ENCODE measurements around the gene MS4A14.
A peak's percentile ranks its signal among the peaks of the same experiment; 100 is the strongest.
"Not testable (repeated sequence)": the region's sequence is repeated elsewhere in the genome, so short reads cannot be mapped to it uniquely, and the experiment has no call there.

MS4A14 gene, protein sequence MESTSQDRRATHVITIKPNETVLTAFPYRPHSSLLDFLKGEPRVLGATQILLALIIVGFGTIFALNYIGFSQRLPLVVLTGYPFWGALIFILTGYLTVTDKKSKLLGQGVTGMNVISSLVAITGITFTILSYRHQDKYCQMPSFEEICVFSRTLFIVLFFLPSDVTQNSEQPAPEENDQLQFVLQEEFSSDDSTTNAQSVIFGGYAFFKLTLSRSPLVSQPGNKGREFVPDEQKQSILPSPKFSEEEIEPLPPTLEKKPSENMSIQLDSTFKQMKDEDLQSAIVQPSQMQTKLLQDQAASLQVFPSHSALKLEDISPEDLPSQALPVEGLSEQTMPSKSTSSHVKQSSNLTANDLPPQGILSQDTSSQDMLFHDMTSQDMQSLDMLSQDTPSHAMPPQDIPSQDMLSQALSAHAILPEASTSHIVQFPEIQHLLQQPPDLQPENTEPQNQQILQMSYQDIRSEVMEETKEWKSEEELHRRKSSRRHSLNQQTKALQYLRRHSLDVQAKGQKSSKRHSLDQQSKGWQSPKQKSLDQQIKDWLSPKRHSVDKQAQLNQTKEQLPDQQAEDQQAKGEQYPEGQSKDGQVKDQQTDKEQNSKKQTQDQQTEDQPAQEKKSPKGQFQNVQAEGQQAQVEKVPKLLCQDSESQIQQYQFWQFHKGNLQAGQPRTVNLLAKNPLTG

DNA sequence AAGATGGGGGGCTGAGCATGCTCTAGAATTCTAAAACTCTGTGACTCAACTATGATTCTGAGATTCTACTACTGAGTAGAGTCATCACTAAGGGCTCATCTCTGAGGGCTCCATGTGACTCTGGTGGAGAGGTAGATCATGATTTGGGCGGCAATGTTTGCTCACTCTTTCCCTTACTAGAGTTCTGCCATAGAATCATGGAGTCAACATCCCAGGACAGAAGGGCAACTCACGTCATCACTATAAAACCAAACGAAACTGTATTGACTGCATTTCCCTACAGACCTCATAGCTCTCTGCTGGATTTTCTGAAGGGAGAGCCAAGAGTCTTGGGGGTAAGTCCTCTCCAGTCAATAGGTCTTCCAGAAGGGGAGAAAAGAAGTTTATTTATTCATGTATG is at the start of gene MS4A14:
TSS of gene MS4A14 (plus strand) at position 78 of the 400 bp plus-strand sequence. CDS start at position 198, 120 bp downstream.
- DNase-seq = no peak

DNA sequence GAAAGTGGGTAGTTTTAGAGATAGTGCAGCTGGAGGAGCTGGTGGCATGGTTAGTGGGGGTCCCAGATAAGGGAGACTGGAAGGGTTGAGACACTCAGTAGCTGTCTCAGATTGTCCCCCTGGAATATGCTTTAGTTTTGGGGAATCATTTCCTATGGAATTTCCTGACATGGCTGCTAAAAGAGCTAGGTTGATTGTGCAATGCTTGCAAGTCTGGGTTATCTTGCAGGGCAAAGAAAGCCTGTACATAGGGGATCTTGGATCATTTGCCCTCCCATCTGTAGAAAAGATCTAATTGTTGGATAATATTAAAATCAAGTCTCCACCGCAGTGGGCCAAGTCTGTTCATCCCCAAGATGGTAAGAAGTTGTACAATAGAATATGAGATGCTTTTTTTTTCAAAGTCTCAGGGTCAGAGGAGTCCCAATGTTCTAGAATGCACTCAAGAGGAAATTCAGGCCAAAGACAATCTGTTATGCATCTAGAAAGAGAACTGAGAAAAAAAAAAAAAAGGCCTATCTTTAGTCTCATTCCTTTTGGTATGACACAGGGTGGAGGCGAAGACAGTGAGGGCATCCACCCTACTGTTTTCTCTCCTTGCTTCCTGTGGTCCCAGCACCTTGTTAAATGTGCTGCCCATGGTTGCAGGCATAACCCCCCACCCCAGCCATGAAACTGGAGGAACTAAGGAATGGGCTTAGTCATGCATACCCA is 49.0 kb upstream of the MS4A14 start:
- DNase-seq = no peak

DNA sequence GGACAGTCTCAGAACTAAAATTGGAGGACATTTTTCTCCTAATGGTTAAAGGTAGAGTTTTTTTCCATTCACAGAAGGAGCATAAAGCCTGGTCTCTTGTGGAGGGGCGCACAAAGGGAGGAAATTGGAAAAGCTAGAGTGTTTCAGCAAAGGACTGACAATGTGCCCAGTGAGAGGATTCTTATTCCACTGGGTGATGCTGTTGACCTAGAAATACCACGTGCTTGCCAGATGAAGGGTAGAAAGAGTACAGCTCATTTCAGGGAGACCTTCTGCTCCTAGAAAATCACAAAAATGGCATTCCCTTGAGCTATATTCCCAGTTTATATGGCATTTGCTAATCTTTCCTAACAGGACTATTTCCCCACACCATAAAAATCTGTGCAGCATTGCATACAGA is 48.1 kb upstream of the MS4A14 start:
- no peak for DNase-seq

DNA sequence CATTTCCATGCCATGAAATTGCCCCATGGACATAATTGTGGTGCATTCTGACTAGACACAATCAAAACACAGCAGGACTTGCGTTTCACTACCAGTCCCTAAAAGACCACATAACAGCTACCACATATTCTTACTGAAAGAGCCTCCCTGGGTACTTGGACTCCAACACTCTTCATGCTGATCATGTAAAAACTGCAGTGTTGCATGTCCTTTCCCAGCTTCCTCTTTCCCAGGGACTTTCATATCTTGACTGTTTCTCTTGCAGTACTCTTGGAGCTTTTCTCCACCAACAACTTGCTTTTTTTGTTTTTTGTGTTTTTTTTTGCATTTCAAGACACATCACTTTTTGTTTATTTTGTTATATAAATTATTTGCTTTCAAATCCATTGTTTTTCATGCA is 46.3 kb upstream of the MS4A14 start:
- DNase-seq = no peak

DNA sequence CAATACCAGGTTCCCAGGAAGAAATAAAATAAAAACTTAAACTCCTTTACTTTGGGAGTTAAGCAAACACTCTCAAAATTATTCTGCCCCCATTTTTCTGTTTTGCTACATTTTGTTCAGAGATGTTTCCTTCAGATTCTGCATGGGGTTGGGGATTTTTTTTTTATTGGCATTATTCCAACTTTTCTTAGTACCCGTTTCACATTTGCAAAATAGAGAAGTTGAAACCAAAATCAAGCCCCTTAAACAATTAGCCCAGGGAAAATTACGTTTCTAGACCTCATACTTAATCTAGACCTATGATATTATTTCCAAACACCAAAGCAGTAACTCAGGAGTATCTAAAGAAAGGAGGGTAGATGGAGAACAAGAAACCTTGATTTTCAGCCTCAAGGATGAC is 38.5 kb upstream of the MS4A14 start:
- DNase-seq = no peak

DNA sequence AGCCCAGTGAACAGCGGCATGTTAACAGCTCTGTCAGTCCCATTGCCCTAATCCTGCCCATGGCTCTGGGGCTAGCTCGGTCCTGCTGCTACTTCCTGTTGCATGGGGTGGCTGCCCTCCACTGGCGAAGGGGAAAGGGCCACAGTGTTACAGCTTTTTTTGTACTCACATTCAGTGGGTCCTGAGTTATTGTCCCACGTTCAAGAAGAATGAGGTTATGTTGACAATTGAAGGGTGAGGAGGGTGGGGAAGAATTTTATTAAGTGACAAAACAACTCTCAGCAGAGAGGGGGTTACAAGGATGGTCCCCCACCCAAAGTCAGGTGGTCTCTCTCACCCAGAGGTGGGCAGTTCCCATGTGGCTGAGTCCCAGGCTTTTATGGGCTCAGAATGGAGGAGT is 35.6 kb upstream of the MS4A14 start:
- DNase-seq = no peak

DNA sequence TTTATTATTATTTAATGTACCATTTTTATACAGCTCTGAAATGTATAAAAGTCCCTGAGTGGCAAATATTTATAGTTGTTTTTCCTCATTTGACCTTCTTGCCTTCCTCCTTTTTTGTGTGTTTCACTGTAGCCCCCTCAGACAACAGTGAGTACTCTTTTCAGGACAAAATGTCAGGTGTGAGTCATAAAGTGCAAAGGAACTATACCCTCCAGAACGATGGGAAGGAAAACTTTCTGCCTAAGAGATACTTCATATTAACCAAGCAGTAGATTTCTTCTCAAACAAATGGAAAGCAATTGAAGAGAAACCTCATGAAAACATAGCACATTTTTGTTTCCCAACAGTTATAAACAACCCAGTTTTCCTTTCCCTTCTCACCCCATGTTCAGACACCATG is 34.0 kb upstream of the MS4A14 start:
- no peak for DNase-seq

DNA sequence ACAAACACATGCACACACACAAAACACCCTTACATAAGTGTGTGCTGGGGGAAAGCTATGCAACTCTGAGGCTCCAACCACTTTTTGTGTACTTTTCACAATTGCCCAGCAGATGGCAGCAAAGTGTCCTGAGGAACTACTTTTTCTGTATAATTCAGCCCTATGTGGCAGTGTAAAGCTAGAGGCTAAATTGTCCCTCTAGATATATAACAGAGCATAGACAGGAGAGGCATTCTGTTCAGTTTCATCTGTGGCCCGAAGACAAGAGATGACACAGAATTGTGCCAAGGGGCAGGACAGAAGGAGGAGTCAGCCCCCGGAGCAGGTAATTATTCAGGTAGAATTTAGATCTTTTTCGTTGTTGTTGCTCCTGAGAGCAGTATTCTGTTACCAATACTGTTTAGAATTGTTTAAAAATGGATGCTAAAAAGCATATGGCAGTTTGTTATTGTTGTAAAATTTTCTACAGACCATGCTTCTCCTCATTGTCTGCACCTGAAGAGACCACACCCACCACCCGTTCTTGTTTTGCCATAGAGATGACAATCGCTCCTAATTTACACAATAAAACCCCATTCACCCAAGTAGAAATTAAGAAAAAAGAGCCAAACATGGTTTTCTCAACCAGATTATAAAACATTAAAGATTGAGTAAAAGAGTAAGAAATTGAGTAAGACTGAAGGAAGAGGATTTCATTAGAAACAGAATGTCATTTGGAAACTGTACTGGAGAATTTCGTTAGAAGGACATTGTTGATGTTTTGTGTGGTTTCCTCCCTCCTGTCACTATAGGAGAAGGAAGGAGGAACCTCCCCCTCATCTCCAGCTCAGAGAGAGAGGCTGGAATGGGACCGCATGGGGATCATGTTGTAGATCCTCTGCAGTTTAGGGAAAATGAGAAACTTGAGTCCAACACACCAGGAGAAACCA is 32.5 kb upstream of the MS4A14 start:
- peak; percentile 24 for DNase-seq

DNA sequence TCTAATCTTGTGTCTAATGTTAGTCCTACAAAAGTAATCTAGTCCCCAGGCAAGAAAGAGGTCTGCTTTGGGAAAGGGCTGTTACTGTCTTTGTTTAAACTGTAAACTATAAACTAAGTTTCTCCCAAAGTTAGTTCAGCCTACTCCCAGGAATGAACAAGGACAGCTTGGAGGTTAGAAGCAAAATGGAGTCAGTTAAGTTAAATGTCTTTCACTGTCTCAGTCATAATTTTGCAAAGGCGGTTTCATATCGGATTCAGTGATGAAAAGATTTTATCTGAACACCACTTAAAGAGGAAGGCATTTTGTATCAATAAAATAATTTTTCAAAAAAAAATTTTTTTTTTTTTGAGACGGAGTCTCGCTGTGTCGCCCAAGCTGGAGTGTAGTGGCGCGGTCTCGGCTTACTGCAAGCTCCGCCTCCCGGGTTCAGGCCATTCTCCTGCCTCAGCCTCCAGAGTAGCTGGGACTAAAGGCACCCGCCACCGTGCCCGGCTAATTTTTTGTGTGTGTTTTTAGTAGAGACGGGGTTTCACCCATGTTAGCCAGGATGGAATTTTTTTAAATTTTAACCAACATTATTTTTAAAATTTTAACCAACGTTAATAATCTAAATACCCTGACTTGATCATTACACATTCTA is 29.9 kb upstream of the MS4A14 start:
- DNase-seq = not testable (repeated sequence)

DNA sequence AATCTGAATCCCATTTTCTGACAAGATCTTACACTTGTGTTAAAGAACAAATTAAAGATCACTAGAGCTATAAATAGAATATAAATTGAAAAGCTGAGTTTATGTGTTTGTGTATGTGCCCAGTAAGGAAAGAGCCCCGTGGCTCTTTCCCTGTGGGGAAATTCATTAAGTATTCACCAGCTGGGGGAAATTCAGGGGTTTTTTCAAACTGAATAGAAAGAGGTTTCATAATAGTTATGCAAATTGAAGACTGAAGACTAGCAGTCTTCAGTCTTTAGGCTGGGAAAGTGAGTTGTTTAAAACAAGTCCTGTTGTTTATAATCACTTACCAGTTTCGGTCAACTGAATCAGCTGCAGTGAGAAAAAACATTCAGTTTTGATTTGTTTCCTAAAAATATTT is 29.2 kb upstream of the MS4A14 start:
- DNase-seq = no peak

DNA sequence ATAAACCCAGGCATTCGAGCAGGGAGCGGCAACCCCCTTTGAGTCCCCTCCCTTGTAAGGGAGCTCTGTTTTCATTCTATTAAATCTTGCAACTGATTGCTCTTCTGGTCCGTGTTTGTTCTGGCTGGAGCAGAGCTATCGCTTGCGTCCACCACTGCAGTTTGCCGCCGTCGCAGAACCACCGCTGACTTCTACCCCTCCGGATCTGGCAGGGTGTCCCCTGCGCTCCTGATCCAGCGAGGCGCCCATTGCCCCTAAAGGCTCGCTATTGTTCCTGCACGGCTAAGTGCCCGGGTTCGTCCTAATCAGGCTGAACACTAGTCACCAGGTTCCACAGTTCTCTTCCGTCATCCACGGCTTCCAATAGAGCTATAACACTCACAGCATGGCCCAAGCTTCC is 28.4 kb upstream of the MS4A14 start:
- no peak for DNase-seq

DNA sequence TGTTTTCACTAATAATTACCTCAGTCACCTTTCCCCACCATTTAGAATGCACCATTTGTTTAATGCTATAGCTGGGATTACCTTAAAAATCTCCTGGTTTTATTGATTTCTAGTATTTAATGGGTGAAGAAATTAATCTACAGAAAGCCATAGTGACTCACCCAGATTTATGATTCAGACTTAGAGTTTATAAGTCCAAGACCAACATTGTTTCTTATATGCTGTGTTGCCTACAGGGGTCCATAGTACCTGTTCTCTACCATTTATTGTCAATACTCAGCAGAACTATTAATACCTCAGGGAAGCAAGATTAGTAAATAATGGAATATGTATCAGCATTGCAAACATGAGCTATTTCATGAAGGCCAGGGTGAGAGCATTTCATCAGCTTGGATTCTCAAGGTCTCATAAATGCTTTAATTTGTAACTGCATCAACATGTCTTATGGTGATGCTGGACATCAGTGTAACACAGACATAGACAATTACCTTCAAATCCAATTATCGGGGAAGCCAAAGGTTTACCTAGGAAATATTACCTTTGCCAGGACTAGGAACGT is 25.9 kb upstream of the MS4A14 start:
- no peak for DNase-seq

DNA sequence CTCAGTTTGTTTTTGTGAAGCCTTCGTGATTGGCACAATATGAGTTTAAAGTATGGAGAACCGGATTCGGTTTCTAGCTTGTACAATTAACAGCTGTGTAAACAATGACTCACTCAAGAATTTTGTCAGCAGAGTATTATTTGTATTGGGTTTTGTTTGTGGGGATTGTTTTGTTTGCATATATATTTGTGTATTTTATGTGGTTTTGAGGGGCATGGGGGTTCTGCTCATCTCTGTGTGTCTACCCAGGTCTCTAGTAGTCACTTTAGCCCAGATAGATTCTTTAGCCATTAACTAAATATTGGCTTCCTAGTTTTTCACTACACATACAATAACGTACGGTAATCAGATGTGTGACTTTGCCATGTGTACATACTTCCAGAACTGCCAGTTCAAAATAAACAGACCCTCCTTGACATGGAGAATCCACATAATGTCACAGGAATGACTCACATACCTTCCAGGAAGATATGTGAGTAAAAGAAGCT is 25.4 kb upstream of the MS4A14 start:
- DNase-seq = no peak

DNA sequence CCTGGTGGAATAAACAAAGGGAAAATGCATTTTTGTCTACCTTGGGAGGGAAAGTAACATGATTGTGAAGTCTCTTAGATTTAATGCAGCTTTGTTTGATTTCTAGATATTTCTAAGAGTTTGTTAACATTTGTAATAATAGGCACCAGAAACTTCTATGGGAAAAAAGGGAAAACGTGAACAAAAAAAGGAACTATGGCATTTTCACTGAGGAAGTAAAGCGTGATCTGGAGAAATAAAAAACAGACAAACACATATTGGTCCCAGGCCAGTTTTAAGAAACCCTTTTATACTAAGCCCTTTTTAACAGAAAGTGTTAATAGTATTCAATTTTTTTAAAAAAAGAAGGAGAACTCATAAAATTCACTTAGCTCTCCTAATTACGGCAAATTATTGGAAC is 24.9 kb upstream of the MS4A14 start:
- DNase-seq = no peak

DNA sequence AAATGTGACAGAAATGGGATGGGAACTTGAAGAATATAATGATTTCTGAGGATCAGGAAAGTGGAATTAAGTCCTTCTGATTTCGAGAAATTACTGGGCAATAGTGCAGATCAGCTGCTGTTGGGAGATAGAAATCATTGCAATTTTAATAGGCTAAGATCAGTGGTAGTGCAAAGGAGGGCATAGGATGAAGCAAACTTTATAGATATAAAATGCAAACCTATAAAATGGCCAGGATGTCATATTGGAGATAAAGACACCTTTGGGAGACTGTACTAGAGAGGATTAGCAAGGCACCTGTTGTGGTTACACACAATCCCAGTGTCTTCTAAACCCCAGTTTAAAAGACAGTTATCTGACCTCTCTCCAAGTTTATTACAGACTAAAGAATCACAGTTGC is 24.4 kb upstream of the MS4A14 start:
- no peak for DNase-seq

DNA sequence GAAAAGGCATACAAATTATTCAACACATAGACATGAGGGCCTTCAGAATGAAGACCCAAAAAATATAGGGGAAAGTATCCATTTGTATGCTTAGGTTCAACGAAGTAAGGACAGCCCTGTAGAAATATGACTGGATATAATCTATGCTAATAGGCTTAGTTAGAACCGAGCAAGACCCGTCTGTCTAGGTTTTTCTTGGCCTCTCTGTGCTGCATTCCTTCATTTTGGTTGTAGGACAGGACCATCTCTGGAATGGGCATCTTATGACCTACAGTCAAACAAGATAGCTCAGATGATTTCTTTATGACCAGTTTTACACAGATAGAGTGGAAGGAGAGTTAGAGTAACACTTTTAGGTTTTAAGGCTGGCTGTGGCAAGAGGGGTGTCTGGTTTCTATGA is 23.5 kb upstream of the MS4A14 start:
- no peak for DNase-seq

DNA sequence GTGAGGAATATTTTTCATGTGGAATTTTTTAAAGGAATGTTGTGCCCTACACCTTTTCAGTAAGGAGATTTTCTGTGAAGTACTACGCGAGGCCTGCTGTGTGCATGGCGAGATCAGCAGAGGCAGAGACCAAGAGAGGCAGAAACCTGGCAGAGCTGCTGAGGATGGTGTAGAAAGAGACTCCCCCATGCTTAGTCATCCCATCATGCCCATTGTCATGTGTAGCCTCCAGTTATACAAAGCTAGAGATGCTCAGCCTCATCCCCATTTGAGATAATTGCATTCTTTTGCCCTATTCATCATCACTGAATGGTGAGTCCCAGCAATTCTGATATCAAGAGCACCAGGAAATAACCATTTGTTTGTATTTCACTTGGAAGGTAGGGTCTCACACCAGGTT is 20.9 kb upstream of the MS4A14 start:
- no peak for DNase-seq

DNA sequence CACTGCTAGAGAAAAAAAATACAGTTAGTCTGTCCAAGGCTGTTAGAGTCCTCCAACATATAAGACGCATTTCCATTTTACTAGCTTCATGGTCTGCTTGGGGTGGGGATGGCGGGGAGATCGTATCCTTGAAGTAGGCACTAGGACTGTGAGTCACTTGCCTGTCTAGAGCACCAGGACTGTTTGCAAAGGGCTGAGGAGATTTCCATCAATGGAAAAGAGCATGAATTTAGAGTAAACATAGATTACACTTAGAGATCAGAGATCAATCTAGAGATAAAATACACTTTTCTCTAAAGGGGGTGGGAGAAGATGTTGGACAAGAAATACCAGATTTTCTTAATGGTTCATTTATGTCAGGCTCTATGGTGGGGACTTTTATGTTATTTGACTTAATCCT is 19.7 kb upstream of the MS4A14 start:
- DNase-seq = no peak

DNA sequence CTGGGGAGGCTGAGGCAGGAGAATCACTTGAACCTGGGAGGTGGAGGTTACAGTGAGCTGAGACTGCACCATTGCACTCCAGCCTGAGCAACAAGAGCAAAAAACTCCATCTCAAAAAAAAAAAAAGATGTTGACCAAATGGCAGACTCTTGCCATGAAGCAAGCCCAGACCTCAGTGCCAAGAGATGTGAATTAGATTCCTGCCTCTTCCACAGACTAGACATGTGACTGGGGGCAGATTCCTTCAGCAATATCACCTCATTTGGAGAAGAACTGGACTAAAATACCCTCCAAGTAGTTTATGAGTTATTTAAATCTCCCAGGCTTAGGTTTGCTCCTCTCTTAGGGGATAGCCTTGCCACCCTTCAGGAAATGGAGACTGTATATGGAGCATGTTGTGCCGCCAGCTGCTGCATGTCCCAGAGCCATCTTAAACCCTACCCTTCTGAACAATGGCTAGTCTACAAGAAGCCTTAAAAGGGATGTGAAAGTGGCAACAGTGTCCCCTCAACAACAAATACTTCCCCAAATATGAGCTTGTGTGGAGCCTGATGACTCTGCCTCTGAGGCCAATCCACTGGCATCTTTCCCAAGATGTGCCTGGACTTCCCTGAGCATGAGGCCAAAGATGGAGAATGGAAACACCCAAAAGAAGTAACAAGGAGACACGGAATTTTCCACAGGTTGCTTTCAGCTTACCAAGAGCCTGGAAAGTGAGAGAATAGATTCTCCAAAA is 18.7 kb upstream of the MS4A14 start:
- no peak for DNase-seq

DNA sequence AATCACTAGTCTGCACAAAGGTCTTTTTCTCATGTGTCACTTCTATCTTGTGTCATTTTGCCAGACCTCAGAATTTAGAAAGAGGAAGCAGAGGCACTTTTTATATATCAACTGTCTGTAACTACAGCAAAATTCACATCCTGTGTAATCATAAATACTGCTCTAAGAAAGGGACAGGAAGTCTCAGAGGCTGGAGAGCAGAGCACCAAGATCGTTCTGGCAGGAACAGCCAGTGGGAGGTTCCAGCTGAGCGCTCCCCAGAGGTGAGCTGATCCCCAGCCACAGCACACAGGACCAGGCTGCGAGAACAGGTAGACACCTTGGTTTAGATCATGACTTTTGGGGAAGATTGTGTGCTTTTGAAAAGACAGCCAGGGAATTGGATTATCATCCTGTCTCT is 17.9 kb upstream of the MS4A14 start, which contains the start of gene MS4A7:
TSS of gene MS4A7 (plus strand) at position 179 of the 400 bp plus-strand sequence. CDS start 4,610 bp downstream, outside the sequence.
- DNase-seq = no peak

All from NCI-H446 treated with DMSO at 0.1 percent for 48 hours (cell line).